ENCODE results near the gene NXNL1.

The NXNL1 gene

GRCh38 chr19:17468302-17469091 lies 7.8 kb upstream of the NXNL1 start:
- no peaks in the 10 kb centered on the region for H3K36me3 ChIP-seq (ENCODE audit: control insufficient read depth, insufficient read depth, low read length)
- no peaks in the 10 kb centered on the region for H3K4me1 ChIP-seq (ENCODE audit: control insufficient read depth, insufficient read depth, low read length)
- no peak overlapping the region for H3K9ac ChIP-seq (ENCODE audit: low read depth, low read length)
- H3K27me3 ChIP-seq (ENCODE audit: control insufficient read depth, insufficient read depth, low read length): peaks cover 19% of the 10 kb centered on the region
- no peaks in the 10 kb centered on the region for H3K9me3 ChIP-seq (ENCODE audit: control insufficient read depth, insufficient read depth, low read length)
- H3K4me3 ChIP-seq (ENCODE audit: low read depth, low read length): peak overlapping the region; percentile 65

GRCh38 chr19:17467471-17468301 lies 7.0 kb upstream of the NXNL1 start:
- H3K27me3 ChIP-seq (ENCODE audit: control insufficient read depth, insufficient read depth, low read length): peaks cover 19% of the 10 kb centered on the region
- no peaks in the 10 kb centered on the region for H3K4me1 ChIP-seq (ENCODE audit: control insufficient read depth, insufficient read depth, low read length)
- H3K4me3 ChIP-seq (ENCODE audit: low read depth, low read length): no peak overlapping the region
- no peak overlapping the region for H3K9ac ChIP-seq (ENCODE audit: low read depth, low read length)
- H3K9me3 ChIP-seq (ENCODE audit: control insufficient read depth, insufficient read depth, low read length): no peaks in the 10 kb centered on the region
- H3K36me3 ChIP-seq (ENCODE audit: control insufficient read depth, insufficient read depth, low read length): no peaks in the 10 kb centered on the region

- Histone ChIP-seq H3K4me3 (ENCODE audit: low read depth, low read length) (no peak overlapping the region), H3K4me1 (ENCODE audit: control insufficient read depth, insufficient read depth, low read length) (no peaks in the 10 kb centered on the region), H3K9me3 (ENCODE audit: control insufficient read depth, insufficient read depth, low read length) (no peaks in the 10 kb centered on the region), H3K36me3 (ENCODE audit: control insufficient read depth, insufficient read depth, low read length) (no peaks in the 10 kb centered on the region), H3K27me3 (ENCODE audit: control insufficient read depth, insufficient read depth, low read length) (peaks cover 16% of the 10 kb centered on the region), H3K9ac (ENCODE audit: low read depth, low read length) (no peak overlapping the region)
Observed at GRCh38 chr19:17466487-17466850, 5.7 kb upstream of the NXNL1 start.

GRCh38 chr19:17458970-17459369 lies 1.8 kb downstream of the NXNL1 start:
- Histone ChIP-seq H3K27me3 (ENCODE audit: control insufficient read depth, insufficient read depth, low read length) (peaks cover 29% of the 10 kb centered on the region), H3K4me1 (ENCODE audit: control insufficient read depth, insufficient read depth, low read length) (no peaks in the 10 kb centered on the region), H3K9ac (ENCODE audit: low read depth, low read length) (no peak overlapping the region), H3K36me3 (ENCODE audit: control insufficient read depth, insufficient read depth, low read length) (no peaks in the 10 kb centered on the region), H3K9me3 (ENCODE audit: control insufficient read depth, insufficient read depth, low read length) (no peaks in the 10 kb centered on the region), H3K4me3 (ENCODE audit: low read depth, low read length) (no peak overlapping the region)

- Histone ChIP-seq H3K9ac (ENCODE audit: low read depth, low read length) (no peak overlapping the region), H3K36me3 (ENCODE audit: control insufficient read depth, insufficient read depth, low read length) (no peaks in the 10 kb centered on the region), H3K9me3 (ENCODE audit: control insufficient read depth, insufficient read depth, low read length) (no peaks in the 10 kb centered on the region), H3K4me1 (ENCODE audit: control insufficient read depth, insufficient read depth, low read length) (no peaks in the 10 kb centered on the region), H3K4me3 (ENCODE audit: low read depth, low read length) (no peak overlapping the region), H3K27me3 (ENCODE audit: control insufficient read depth, insufficient read depth, low read length) (peaks cover 32% of the 10 kb centered on the region)
Observed at GRCh38 chr19:17457616-17458015, 3.1 kb downstream of the NXNL1 start.

GRCh38 chr19:17456127-17456526 lies 4.6 kb downstream of the NXNL1 start:
- peak overlapping the region; percentile 39 for H3K4me3 ChIP-seq (ENCODE audit: low read depth, low read length)
- no peaks in the 10 kb centered on the region for H3K4me1 ChIP-seq (ENCODE audit: control insufficient read depth, insufficient read depth, low read length)
- H3K9me3 ChIP-seq (ENCODE audit: control insufficient read depth, insufficient read depth, low read length): no peaks in the 10 kb centered on the region
- no peak overlapping the region for H3K9ac ChIP-seq (ENCODE audit: low read depth, low read length)
- H3K27me3 ChIP-seq (ENCODE audit: control insufficient read depth, insufficient read depth, low read length): peaks cover 34% of the 10 kb centered on the region
- H3K36me3 ChIP-seq (ENCODE audit: control insufficient read depth, insufficient read depth, low read length): no peaks in the 10 kb centered on the region

GRCh38 chr19:17455308-17456123 lies 5.2 kb downstream of the NXNL1 start:
- Histone ChIP-seq H3K4me3 (ENCODE audit: low read depth, low read length) (peak overlapping the region; percentile 56), H3K4me1 (ENCODE audit: control insufficient read depth, insufficient read depth, low read length) (no peaks in the 10 kb centered on the region), H3K36me3 (ENCODE audit: control insufficient read depth, insufficient read depth, low read length) (no peaks in the 10 kb centered on the region), H3K9ac (ENCODE audit: low read depth, low read length) (no peak overlapping the region), H3K9me3 (ENCODE audit: control insufficient read depth, insufficient read depth, low read length) (no peaks in the 10 kb centered on the region), H3K27me3 (ENCODE audit: control insufficient read depth, insufficient read depth, low read length) (peaks cover 34% of the 10 kb centered on the region)

- no peaks in the 10 kb centered on the region for H3K9me3 ChIP-seq (ENCODE audit: control insufficient read depth, insufficient read depth, low read length)
- H3K27me3 ChIP-seq (ENCODE audit: control insufficient read depth, insufficient read depth, low read length): peaks cover 38% of the 10 kb centered on the region
- no peak overlapping the region for H3K9ac ChIP-seq (ENCODE audit: low read depth, low read length)
- no peaks in the 10 kb centered on the region for H3K4me1 ChIP-seq (ENCODE audit: control insufficient read depth, insufficient read depth, low read length)
- H3K36me3 ChIP-seq (ENCODE audit: control insufficient read depth, insufficient read depth, low read length): no peaks in the 10 kb centered on the region
- H3K4me3 ChIP-seq (ENCODE audit: low read depth, low read length): peak overlapping the region; percentile 56
Observed at GRCh38 chr19:17454576-17455071, 6.1 kb downstream of the NXNL1 start.

- Histone ChIP-seq H3K9me3 (ENCODE audit: control insufficient read depth, insufficient read depth, low read length) (no peaks in the 10 kb centered on the region), H3K4me1 (ENCODE audit: control insufficient read depth, insufficient read depth, low read length) (peaks cover 2% of the 10 kb centered on the region), H3K27me3 (ENCODE audit: control insufficient read depth, insufficient read depth, low read length) (peaks cover 41% of the 10 kb centered on the region), H3K9ac (ENCODE audit: low read depth, low read length) (no peak overlapping the region), H3K36me3 (ENCODE audit: control insufficient read depth, insufficient read depth, low read length) (no peaks in the 10 kb centered on the region), H3K4me3 (ENCODE audit: low read depth, low read length) (no peak overlapping the region)
Observed at GRCh38 chr19:17451820-17452219, 8.9 kb downstream of the NXNL1 start.

GRCh38 chr19:17450264-17451075 lies 10.3 kb downstream of the NXNL1 start:
- Histone ChIP-seq H3K4me3 (ENCODE audit: low read depth, low read length) (no peak overlapping the region), H3K36me3 (ENCODE audit: control insufficient read depth, insufficient read depth, low read length) (no peaks in the 10 kb centered on the region), H3K9me3 (ENCODE audit: control insufficient read depth, insufficient read depth, low read length) (no peaks in the 10 kb centered on the region), H3K9ac (ENCODE audit: low read depth, low read length) (no peak overlapping the region), H3K27me3 (ENCODE audit: control insufficient read depth, insufficient read depth, low read length) (peaks cover 42% of the 10 kb centered on the region), H3K4me1 (ENCODE audit: control insufficient read depth, insufficient read depth, low read length) (peaks cover 2% of the 10 kb centered on the region)
